ENCODE measurements around the gene PLEKHG3.

Gene PLEKHG3

GRCh38 chr14:64722842-64723447 lies 18.7 kb downstream of the PLEKHG3 start:
- no peak for TF ChIP-seq SUZ12 (IDR thresholded peaks at IDR 0.05; ENCODE audit: extremely low read depth, insufficient read depth, insufficient read length)
- TF ChIP-seq YY1 (IDR thresholded peaks at IDR 0.05; ENCODE audit: insufficient read depth, insufficient read length): no peak
- no peak for TF ChIP-seq ZNF274 (IDR thresholded peaks at IDR 0.05; ENCODE audit: low read depth, low read length)
- DNase-seq (ENCODE audit: low read depth, low spot score): no peak
- H3K4me1 ChIP-seq (ENCODE audit: insufficient read depth, insufficient read length): peaks cover 23% of the 10 kb centered on the region
- H3K36me3 ChIP-seq (ENCODE audit: insufficient read depth, insufficient read length, low read length): peaks cover 15% of the 10 kb centered on the region
- H3K9ac ChIP-seq (ENCODE audit: insufficient read length, low read depth): no peak overlapping the region
- H3K9me3 ChIP-seq (ENCODE audit: insufficient read depth, low read length): no peaks in the 10 kb centered on the region
- H3K27me3 ChIP-seq (ENCODE audit: insufficient read depth, insufficient read length): no peaks in the 10 kb centered on the region
- H3K4me3 ChIP-seq (ENCODE audit: insufficient read length, low read depth): no peak overlapping the region

GRCh38 chr14:64723691-64724577 lies 19.7 kb downstream of the PLEKHG3 start:
- DNase-seq (ENCODE audit: low read depth, low spot score): no peak
- Histone ChIP-seq H3K9ac (ENCODE audit: insufficient read length, low read depth) (no peak overlapping the region), H3K4me1 (ENCODE audit: insufficient read depth, insufficient read length) (peaks cover 23% of the 10 kb centered on the region), H3K36me3 (ENCODE audit: insufficient read depth, insufficient read length, low read length) (peaks cover 24% of the 10 kb centered on the region), H3K27me3 (ENCODE audit: insufficient read depth, insufficient read length) (no peaks in the 10 kb centered on the region), H3K4me3 (ENCODE audit: insufficient read length, low read depth) (no peak overlapping the region), H3K9me3 (ENCODE audit: insufficient read depth, low read length) (no peaks in the 10 kb centered on the region)
- TF ChIP-seq SUZ12 (IDR thresholded peaks at IDR 0.05; ENCODE audit: extremely low read depth, insufficient read depth, insufficient read length): no peak
- no peak for TF ChIP-seq YY1 (IDR thresholded peaks at IDR 0.05; ENCODE audit: insufficient read depth, insufficient read length)
- TF ChIP-seq ZNF274 (IDR thresholded peaks at IDR 0.05; ENCODE audit: low read depth, low read length): no peak

- Histone ChIP-seq H3K9me3 (ENCODE audit: insufficient read depth, low read length) (no peaks in the 10 kb centered on the region), H3K4me3 (ENCODE audit: insufficient read length, low read depth) (no peak overlapping the region), H3K36me3 (ENCODE audit: insufficient read depth, insufficient read length, low read length) (peaks cover 24% of the 10 kb centered on the region), H3K9ac (ENCODE audit: insufficient read length, low read depth) (no peak overlapping the region), H3K27me3 (ENCODE audit: insufficient read depth, insufficient read length) (no peaks in the 10 kb centered on the region), H3K4me1 (ENCODE audit: insufficient read depth, insufficient read length) (peaks cover 20% of the 10 kb centered on the region)
- TF ChIP-seq SUZ12 (IDR thresholded peaks at IDR 0.05; ENCODE audit: extremely low read depth, insufficient read depth, insufficient read length) (no peak), YY1 (IDR thresholded peaks at IDR 0.05; ENCODE audit: insufficient read depth, insufficient read length) (no peak), ZNF274 (IDR thresholded peaks at IDR 0.05; ENCODE audit: low read depth, low read length) (no peak)
- DNase-seq (ENCODE audit: low read depth, low spot score): no peak
Observed at GRCh38 chr14:64724578-64724930, 20.3 kb downstream of the PLEKHG3 start.

- Histone ChIP-seq H3K4me1 (ENCODE audit: insufficient read depth, insufficient read length) (peaks cover 19% of the 10 kb centered on the region), H3K9me3 (ENCODE audit: insufficient read depth, low read length) (no peaks in the 10 kb centered on the region), H3K36me3 (ENCODE audit: insufficient read depth, insufficient read length, low read length) (peaks cover 29% of the 10 kb centered on the region), H3K4me3 (ENCODE audit: insufficient read length, low read depth) (no peak overlapping the region), H3K27me3 (ENCODE audit: insufficient read depth, insufficient read length) (no peaks in the 10 kb centered on the region), H3K9ac (ENCODE audit: insufficient read length, low read depth) (no peak overlapping the region)
- no peak for DNase-seq (ENCODE audit: low read depth, low spot score)
- no peak for TF ChIP-seq ZNF274 (IDR thresholded peaks at IDR 0.05; ENCODE audit: low read depth, low read length)
- no peak for TF ChIP-seq YY1 (IDR thresholded peaks at IDR 0.05; ENCODE audit: insufficient read depth, insufficient read length)
- no peak for TF ChIP-seq SUZ12 (IDR thresholded peaks at IDR 0.05; ENCODE audit: extremely low read depth, insufficient read depth, insufficient read length)
Observed at GRCh38 chr14:64725261-64725815, 21.1 kb downstream of the PLEKHG3 start.

- DNase-seq (ENCODE audit: low read depth, low spot score): no peak
- Histone ChIP-seq H3K4me1 (ENCODE audit: insufficient read depth, insufficient read length) (peaks cover 18% of the 10 kb centered on the region), H3K9ac (ENCODE audit: insufficient read length, low read depth) (no peak overlapping the region), H3K27me3 (ENCODE audit: insufficient read depth, insufficient read length) (no peaks in the 10 kb centered on the region), H3K4me3 (ENCODE audit: insufficient read length, low read depth) (no peak overlapping the region), H3K9me3 (ENCODE audit: insufficient read depth, low read length) (no peaks in the 10 kb centered on the region), H3K36me3 (ENCODE audit: insufficient read depth, insufficient read length, low read length) (peaks cover 36% of the 10 kb centered on the region)
- no peak for TF ChIP-seq SUZ12 (IDR thresholded peaks at IDR 0.05; ENCODE audit: extremely low read depth, insufficient read depth, insufficient read length)
- no peak for TF ChIP-seq ZNF274 (IDR thresholded peaks at IDR 0.05; ENCODE audit: low read depth, low read length)
- TF ChIP-seq YY1 (IDR thresholded peaks at IDR 0.05; ENCODE audit: insufficient read depth, insufficient read length): no peak
Observed at GRCh38 chr14:64725879-64726584, 21.8 kb downstream of the PLEKHG3 start.

GRCh38 chr14:64726585-64726890 lies 22.3 kb downstream of the PLEKHG3 start:
- no peak for TF ChIP-seq YY1 (IDR thresholded peaks at IDR 0.05; ENCODE audit: insufficient read depth, insufficient read length)
- no peak for TF ChIP-seq SUZ12 (IDR thresholded peaks at IDR 0.05; ENCODE audit: extremely low read depth, insufficient read depth, insufficient read length)
- no peak for TF ChIP-seq ZNF274 (IDR thresholded peaks at IDR 0.05; ENCODE audit: low read depth, low read length)
- Histone ChIP-seq H3K9ac (ENCODE audit: insufficient read length, low read depth) (no peak overlapping the region), H3K27me3 (ENCODE audit: insufficient read depth, insufficient read length) (no peaks in the 10 kb centered on the region), H3K4me1 (ENCODE audit: insufficient read depth, insufficient read length) (peaks cover 15% of the 10 kb centered on the region), H3K36me3 (ENCODE audit: insufficient read depth, insufficient read length, low read length) (peaks cover 41% of the 10 kb centered on the region), H3K9me3 (ENCODE audit: insufficient read depth, low read length) (no peaks in the 10 kb centered on the region), H3K4me3 (ENCODE audit: insufficient read length, low read depth) (no peak overlapping the region)
- no peak for DNase-seq (ENCODE audit: low read depth, low spot score)
